Measurements from ENCODE around the gene CASP4. TPM values are rescaled to one million over a fixed set of nuclear protein-coding genes. Genes with fewer than 3 reads are reported as not detected.

The CASP4 gene
- polyA plus RNA-seq, 1 donor from 2014 or later, result not detected

DNA sequence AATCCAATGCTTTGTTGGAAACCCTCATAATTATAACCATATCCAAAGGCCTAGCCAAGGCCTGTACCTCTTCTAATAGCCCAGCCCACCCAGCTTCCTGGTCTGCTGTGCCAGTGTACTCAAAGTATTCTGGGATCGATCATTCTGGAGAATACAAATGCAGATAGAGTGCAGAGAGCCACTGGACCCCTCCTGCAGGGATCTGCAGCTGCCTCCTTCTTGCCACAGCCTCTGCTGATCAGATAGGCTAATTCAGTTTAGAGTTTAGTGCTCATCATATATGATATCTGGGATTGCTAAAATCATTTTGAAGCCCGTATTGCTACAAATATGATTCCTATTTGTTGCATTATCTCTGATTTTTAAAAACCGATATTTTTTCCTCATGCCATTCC lies 37.1 kb upstream of the CASP4 start:
- Histone ChIP-seq H3K79me2 (replicated peaks; ENCODE audit: insufficient read depth, low read length) (no peaks in the 10 kb centered on the region), H3K27me3 (ENCODE audit: insufficient read depth, low read depth, low read length) (no peaks in the 10 kb centered on the region), H3K36me3 (ENCODE audit: insufficient read depth, low read length) (no peaks in the 10 kb centered on the region), H3K4me3 (ENCODE audit: low read length) (no peak overlapping the region), H2AFZ (ENCODE audit: low read depth, low read length) (no peak overlapping the region), H3K4me2 (ENCODE audit: low read length) (no peak overlapping the region), H3K9ac (ENCODE audit: low read length) (no peak overlapping the region), H4K20me1 (ENCODE audit: insufficient read depth) (no peaks in the 10 kb centered on the region), H3K9me3 (ENCODE audit: low read length) (no peaks in the 10 kb centered on the region), H3K9me2 (ENCODE audit: insufficient read depth, low read length) (no peaks in the 10 kb centered on the region), H3K27ac (ENCODE audit: low read length) (no peak overlapping the region), H3F3A (ENCODE audit: insufficient read depth, low read length, poor library complexity, severe bottlenecking) (no peaks in the 10 kb centered on the region)
- no peak for TF ChIP-seq TAF1 (IDR thresholded peaks at IDR 0.05; ENCODE audit: low read depth)
- no peak for TF ChIP-seq EP300 (conservative IDR thresholded peaks at IDR 0.05; ENCODE audit: poor library complexity, severe bottlenecking)
- no peak for TF ChIP-seq POLR2AphosphoS5 (IDR thresholded peaks at IDR 0.05)
- TF ChIP-seq MXI1 (conservative IDR thresholded peaks at IDR 0.05; ENCODE audit: poor library complexity, severe bottlenecking), result no peak
- TF ChIP-seq SMC3 (conservative IDR thresholded peaks at IDR 0.05; ENCODE audit: poor library complexity), result no peak

DNA sequence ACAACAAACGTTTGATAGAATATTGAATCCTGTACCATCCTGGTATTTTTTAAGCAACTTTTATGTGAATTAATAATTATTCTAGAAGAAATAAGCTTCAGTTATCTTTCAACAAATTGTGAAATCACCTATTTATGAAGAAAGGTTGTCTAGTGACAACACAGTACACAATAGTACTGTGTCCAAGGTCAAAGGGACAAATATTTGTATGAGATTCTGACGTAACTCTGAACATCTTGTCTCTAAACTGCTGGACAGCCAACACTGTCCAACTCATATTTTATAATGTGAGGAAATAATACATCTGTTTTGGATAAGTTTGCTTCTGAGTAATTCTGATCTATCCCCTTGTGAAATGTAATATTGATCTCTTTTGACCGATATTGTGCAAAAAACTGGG lies 35.6 kb upstream of the CASP4 start:
- Histone ChIP-seq H3K9ac (ENCODE audit: low read length) (no peak overlapping the region), H3K36me3 (ENCODE audit: insufficient read depth, low read length) (no peaks in the 10 kb centered on the region), H2AFZ (ENCODE audit: low read depth, low read length) (no peak overlapping the region), H3K4me2 (ENCODE audit: low read length) (no peak overlapping the region), H4K20me1 (ENCODE audit: insufficient read depth) (no peaks in the 10 kb centered on the region), H3K4me3 (ENCODE audit: low read length) (no peak overlapping the region), H3K79me2 (replicated peaks; ENCODE audit: insufficient read depth, low read length) (no peaks in the 10 kb centered on the region), H3K9me2 (ENCODE audit: insufficient read depth, low read length) (no peaks in the 10 kb centered on the region), H3K9me3 (ENCODE audit: low read length) (no peaks in the 10 kb centered on the region), H3K27me3 (ENCODE audit: insufficient read depth, low read depth, low read length) (no peaks in the 10 kb centered on the region), H3K27ac (ENCODE audit: low read length) (no peak overlapping the region), H3F3A (ENCODE audit: insufficient read depth, low read length, poor library complexity, severe bottlenecking) (no peaks in the 10 kb centered on the region)
- TF ChIP-seq EP300 (conservative IDR thresholded peaks at IDR 0.05; ENCODE audit: poor library complexity, severe bottlenecking) (no peak), POLR2AphosphoS5 (IDR thresholded peaks at IDR 0.05) (no peak), RAD21 (conservative IDR thresholded peaks at IDR 0.05) (no peak), TAF1 (IDR thresholded peaks at IDR 0.05; ENCODE audit: low read depth) (no peak), EZH2 (IDR thresholded peaks at IDR 0.05; ENCODE audit: borderline replicate concordance, insufficient read depth, low read length, poor library complexity, severe bottlenecking) (no peak), SMC3 (conservative IDR thresholded peaks at IDR 0.05; ENCODE audit: poor library complexity) (no peak), MXI1 (conservative IDR thresholded peaks at IDR 0.05; ENCODE audit: poor library complexity, severe bottlenecking) (no peak)
- TF ChIP-seq, protein P1, sequence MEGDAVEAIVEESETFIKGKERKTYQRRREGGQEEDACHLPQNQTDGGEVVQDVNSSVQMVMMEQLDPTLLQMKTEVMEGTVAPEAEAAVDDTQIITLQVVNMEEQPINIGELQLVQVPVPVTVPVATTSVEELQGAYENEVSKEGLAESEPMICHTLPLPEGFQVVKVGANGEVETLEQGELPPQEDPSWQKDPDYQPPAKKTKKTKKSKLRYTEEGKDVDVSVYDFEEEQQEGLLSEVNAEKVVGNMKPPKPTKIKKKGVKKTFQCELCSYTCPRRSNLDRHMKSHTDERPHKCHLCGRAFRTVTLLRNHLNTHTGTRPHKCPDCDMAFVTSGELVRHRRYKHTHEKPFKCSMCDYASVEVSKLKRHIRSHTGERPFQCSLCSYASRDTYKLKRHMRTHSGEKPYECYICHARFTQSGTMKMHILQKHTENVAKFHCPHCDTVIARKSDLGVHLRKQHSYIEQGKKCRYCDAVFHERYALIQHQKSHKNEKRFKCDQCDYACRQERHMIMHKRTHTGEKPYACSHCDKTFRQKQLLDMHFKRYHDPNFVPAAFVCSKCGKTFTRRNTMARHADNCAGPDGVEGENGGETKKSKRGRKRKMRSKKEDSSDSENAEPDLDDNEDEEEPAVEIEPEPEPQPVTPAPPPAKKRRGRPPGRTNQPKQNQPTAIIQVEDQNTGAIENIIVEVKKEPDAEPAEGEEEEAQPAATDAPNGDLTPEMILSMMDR (IDR thresholded peaks at IDR 0.05; ENCODE audit: poor library complexity, severe bottlenecking), result no peak
- TF ChIP-seq, protein P2, sequence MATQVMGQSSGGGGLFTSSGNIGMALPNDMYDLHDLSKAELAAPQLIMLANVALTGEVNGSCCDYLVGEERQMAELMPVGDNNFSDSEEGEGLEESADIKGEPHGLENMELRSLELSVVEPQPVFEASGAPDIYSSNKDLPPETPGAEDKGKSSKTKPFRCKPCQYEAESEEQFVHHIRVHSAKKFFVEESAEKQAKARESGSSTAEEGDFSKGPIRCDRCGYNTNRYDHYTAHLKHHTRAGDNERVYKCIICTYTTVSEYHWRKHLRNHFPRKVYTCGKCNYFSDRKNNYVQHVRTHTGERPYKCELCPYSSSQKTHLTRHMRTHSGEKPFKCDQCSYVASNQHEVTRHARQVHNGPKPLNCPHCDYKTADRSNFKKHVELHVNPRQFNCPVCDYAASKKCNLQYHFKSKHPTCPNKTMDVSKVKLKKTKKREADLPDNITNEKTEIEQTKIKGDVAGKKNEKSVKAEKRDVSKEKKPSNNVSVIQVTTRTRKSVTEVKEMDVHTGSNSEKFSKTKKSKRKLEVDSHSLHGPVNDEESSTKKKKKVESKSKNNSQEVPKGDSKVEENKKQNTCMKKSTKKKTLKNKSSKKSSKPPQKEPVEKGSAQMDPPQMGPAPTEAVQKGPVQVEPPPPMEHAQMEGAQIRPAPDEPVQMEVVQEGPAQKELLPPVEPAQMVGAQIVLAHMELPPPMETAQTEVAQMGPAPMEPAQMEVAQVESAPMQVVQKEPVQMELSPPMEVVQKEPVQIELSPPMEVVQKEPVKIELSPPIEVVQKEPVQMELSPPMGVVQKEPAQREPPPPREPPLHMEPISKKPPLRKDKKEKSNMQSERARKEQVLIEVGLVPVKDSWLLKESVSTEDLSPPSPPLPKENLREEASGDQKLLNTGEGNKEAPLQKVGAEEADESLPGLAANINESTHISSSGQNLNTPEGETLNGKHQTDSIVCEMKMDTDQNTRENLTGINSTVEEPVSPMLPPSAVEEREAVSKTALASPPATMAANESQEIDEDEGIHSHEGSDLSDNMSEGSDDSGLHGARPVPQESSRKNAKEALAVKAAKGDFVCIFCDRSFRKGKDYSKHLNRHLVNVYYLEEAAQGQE (IDR thresholded peaks at IDR 0.05; ENCODE audit: borderline replicate concordance), result no peak

Measured in neural cell (in vitro differentiated cells).